ENCODE results near the gene NFATC3. TPM values are rescaled to one million over a fixed set of nuclear protein-coding genes. Genes with fewer than 3 reads are reported as not detected.

NFATC3 gene
- total RNA-seq, 1 experiment from 2014 or later: 33.0 TPM

GRCh38 chr16:68179855-68180254, 94.7 kb downstream of the NFATC3 start:
- DNase-seq: no peak
- H2AFZ ChIP-seq (ENCODE audit: low read length): no peak overlapping the region
- TF ChIP-seq, protein P1, sequence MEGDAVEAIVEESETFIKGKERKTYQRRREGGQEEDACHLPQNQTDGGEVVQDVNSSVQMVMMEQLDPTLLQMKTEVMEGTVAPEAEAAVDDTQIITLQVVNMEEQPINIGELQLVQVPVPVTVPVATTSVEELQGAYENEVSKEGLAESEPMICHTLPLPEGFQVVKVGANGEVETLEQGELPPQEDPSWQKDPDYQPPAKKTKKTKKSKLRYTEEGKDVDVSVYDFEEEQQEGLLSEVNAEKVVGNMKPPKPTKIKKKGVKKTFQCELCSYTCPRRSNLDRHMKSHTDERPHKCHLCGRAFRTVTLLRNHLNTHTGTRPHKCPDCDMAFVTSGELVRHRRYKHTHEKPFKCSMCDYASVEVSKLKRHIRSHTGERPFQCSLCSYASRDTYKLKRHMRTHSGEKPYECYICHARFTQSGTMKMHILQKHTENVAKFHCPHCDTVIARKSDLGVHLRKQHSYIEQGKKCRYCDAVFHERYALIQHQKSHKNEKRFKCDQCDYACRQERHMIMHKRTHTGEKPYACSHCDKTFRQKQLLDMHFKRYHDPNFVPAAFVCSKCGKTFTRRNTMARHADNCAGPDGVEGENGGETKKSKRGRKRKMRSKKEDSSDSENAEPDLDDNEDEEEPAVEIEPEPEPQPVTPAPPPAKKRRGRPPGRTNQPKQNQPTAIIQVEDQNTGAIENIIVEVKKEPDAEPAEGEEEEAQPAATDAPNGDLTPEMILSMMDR (conservative IDR thresholded peaks at IDR 0.05): no peak

More at GRCh38 chr16:68179855-68180254, 94.7 kb downstream of the NFATC3 start:
- Histone ChIP-seq H2BK120ac (ENCODE audit: low read depth, low read length, poor library complexity, severe bottlenecking) (no peak overlapping the region), H3K27ac (ENCODE audit: insufficient read length, low read depth, low read length) (no peak overlapping the region), H2AK5ac (ENCODE audit: insufficient read length, low read length) (no peak overlapping the region), H3K27me3 (ENCODE audit: insufficient read depth, low read length) (no peaks in the 10 kb centered on the region), H3T11ph (ENCODE audit: low read length) (no peak overlapping the region), H2BK5ac (ENCODE audit: insufficient read length, low read length) (no peak overlapping the region), H3K79me2 (ENCODE audit: insufficient read depth, low read length) (no peaks in the 10 kb centered on the region), H3K23me2 (ENCODE audit: insufficient read length, low read depth, low read length, poor library complexity, severe bottlenecking) (no peaks in the 10 kb centered on the region), H3K14ac (ENCODE audit: insufficient read depth, low read length) (no peak overlapping the region), H4K20me1 (ENCODE audit: control insufficient read depth, insufficient read depth, insufficient read length) (no peaks in the 10 kb centered on the region), H3K4me1 (ENCODE audit: insufficient read depth, low read length) (no peaks in the 10 kb centered on the region), H2BK15ac (ENCODE audit: low read depth, low read length) (no peak overlapping the region), H3K4ac (ENCODE audit: low read depth, low read length) (no peak overlapping the region), H3K9ac (ENCODE audit: extremely low read depth, insufficient read length, low read length) (no peak overlapping the region), H3K18ac (ENCODE audit: insufficient read length, low read depth, low read length) (no peak overlapping the region), H4K5ac (ENCODE audit: insufficient read length, low read depth, low read length) (no peak overlapping the region), H3K79me1 (ENCODE audit: insufficient read depth, low read depth, low read length, poor library complexity, severe bottlenecking) (no peaks in the 10 kb centered on the region), H4K8ac (replicated peaks; ENCODE audit: insufficient read length, low read depth, low read length) (no peak overlapping the region), H2BK12ac (ENCODE audit: insufficient read length, low read depth, low read length) (no peak overlapping the region), H3K56ac (ENCODE audit: insufficient read length, low read depth, low read length) (no peak overlapping the region), H3K9me3 (ENCODE audit: control insufficient read depth, low read depth, low read length) (no peaks in the 10 kb centered on the region), H3K4me2 (ENCODE audit: insufficient read depth, insufficient read length, low read length) (no peak overlapping the region), H3K23ac (ENCODE audit: insufficient read length, low read depth, low read length) (no peak overlapping the region), H2BK20ac (ENCODE audit: low read depth, low read length, poor library complexity, severe bottlenecking) (no peak overlapping the region), H4K91ac (ENCODE audit: insufficient read length, low read depth, low read length) (no peak overlapping the region)
- Mint-ChIP-seq H3K4me3 (no peak overlapping the region), H3K9me3 (no peaks in the 10 kb centered on the region), H3K4me1 (no peaks in the 10 kb centered on the region), H3K27ac (no peak overlapping the region), H3K27me3 (ENCODE audit: low read depth) (no peaks in the 10 kb centered on the region), H3K36me3 (ENCODE audit: insufficient read depth in 1 of 3, low read depth in 3 of 3) (peaks cover 22 to 52% (median 32%) of the 10 kb centered on the region in 3 experiments)
- no CpG with 5 or more reads among the region's 4 CpGs for WGBS (ENCODE audit: extremely low coverage, insufficient read length, low lambda C conversion rate)
